ENCODE measurements around the gene NME9. TPM values are rescaled to one million over a fixed set of nuclear protein-coding genes. Genes with fewer than 3 reads are reported as not detected.

NME9 gene
- total RNA-seq, 1 experiment from 2014 or later: not detected

- no peak overlapping the region for H3K27ac ChIP-seq (ENCODE audit: insufficient read length, low read depth, low read length)
- H2AK5ac ChIP-seq (ENCODE audit: insufficient read length, low read length): no peak overlapping the region
- H3K79me1 ChIP-seq (ENCODE audit: insufficient read depth, low read depth, low read length, poor library complexity, severe bottlenecking): no peaks in the 10 kb centered on the region
- H3K14ac ChIP-seq (ENCODE audit: insufficient read depth, low read length): no peak overlapping the region
- no peak overlapping the region for H2BK5ac ChIP-seq (ENCODE audit: insufficient read length, low read length)
- no peak overlapping the region for H4K5ac ChIP-seq (ENCODE audit: insufficient read length, low read depth, low read length)
- no peak overlapping the region for H3K4ac ChIP-seq (ENCODE audit: low read depth, low read length)
- DNase-seq: no peak
- H3K36me3 Mint-ChIP-seq (ENCODE audit: insufficient read depth in 1 of 3, low read depth in 3 of 3): no peaks in the 10 kb centered on the region
- no peak overlapping the region for H4K8ac ChIP-seq (replicated peaks; ENCODE audit: insufficient read length, low read depth, low read length)
- no peaks in the 10 kb centered on the region for H4K20me1 ChIP-seq (ENCODE audit: control insufficient read depth, insufficient read depth, insufficient read length)
- H3K9ac ChIP-seq (ENCODE audit: extremely low read depth, insufficient read length, low read length): no peak overlapping the region
- H3K4me2 ChIP-seq (ENCODE audit: insufficient read depth, insufficient read length, low read length): no peak overlapping the region
- H2BK20ac ChIP-seq (ENCODE audit: low read depth, low read length, poor library complexity, severe bottlenecking): no peak overlapping the region
- H4K91ac ChIP-seq (ENCODE audit: insufficient read length, low read depth, low read length): no peak overlapping the region
- no peaks in the 10 kb centered on the region for H3K9me3 Mint-ChIP-seq
- no peak overlapping the region for H3K18ac ChIP-seq (ENCODE audit: insufficient read length, low read depth, low read length)
- no peak overlapping the region for H2BK12ac ChIP-seq (ENCODE audit: insufficient read length, low read depth, low read length)
- no peaks in the 10 kb centered on the region for H3K27me3 ChIP-seq (ENCODE audit: insufficient read depth, low read length)
- no CpG with 5 or more reads among the region's 4 CpGs for WGBS (ENCODE audit: extremely low coverage, insufficient read length, low lambda C conversion rate)
- no peak overlapping the region for H2BK15ac ChIP-seq (ENCODE audit: low read depth, low read length)
- H3K4me1 ChIP-seq (ENCODE audit: insufficient read depth, low read length): no peaks in the 10 kb centered on the region
- H3K9me3 ChIP-seq (ENCODE audit: control insufficient read depth, low read depth, low read length): no peaks in the 10 kb centered on the region
- TF ChIP-seq CTCF (conservative IDR thresholded peaks at IDR 0.05): no peak
- H3K4me3 Mint-ChIP-seq: no peak overlapping the region
- H3K56ac ChIP-seq (ENCODE audit: insufficient read length, low read depth, low read length): no peak overlapping the region
- H3K23ac ChIP-seq (ENCODE audit: insufficient read length, low read depth, low read length): no peak overlapping the region
- H3K79me2 ChIP-seq (ENCODE audit: insufficient read depth, low read length): no peaks in the 10 kb centered on the region
- H3K27ac Mint-ChIP-seq: no peak overlapping the region
- peaks cover 9 to 33% of the 10 kb centered on the region in 2 experiments for H3K4me1 Mint-ChIP-seq
- no peak overlapping the region for H2AFZ ChIP-seq (ENCODE audit: low read length)
- no peak overlapping the region for H3T11ph ChIP-seq (ENCODE audit: low read length)
- H2BK120ac ChIP-seq (ENCODE audit: low read depth, low read length, poor library complexity, severe bottlenecking): no peak overlapping the region
- no peaks in the 10 kb centered on the region for H3K23me2 ChIP-seq (ENCODE audit: insufficient read length, low read depth, low read length, poor library complexity, severe bottlenecking)
- H3K27me3 Mint-ChIP-seq (ENCODE audit: low read depth): no peaks in the 10 kb centered on the region
Measured at GRCh38 chr3:138365253-138365555, 35.6 kb upstream of the NME9 start.
